ENCODE results near the gene CC2D2B.
"Not testable (repeated sequence)": the region's sequence is repeated elsewhere in the genome, so short reads cannot be mapped to it uniquely, and the experiment has no call there.

CC2D2B gene, protein sequence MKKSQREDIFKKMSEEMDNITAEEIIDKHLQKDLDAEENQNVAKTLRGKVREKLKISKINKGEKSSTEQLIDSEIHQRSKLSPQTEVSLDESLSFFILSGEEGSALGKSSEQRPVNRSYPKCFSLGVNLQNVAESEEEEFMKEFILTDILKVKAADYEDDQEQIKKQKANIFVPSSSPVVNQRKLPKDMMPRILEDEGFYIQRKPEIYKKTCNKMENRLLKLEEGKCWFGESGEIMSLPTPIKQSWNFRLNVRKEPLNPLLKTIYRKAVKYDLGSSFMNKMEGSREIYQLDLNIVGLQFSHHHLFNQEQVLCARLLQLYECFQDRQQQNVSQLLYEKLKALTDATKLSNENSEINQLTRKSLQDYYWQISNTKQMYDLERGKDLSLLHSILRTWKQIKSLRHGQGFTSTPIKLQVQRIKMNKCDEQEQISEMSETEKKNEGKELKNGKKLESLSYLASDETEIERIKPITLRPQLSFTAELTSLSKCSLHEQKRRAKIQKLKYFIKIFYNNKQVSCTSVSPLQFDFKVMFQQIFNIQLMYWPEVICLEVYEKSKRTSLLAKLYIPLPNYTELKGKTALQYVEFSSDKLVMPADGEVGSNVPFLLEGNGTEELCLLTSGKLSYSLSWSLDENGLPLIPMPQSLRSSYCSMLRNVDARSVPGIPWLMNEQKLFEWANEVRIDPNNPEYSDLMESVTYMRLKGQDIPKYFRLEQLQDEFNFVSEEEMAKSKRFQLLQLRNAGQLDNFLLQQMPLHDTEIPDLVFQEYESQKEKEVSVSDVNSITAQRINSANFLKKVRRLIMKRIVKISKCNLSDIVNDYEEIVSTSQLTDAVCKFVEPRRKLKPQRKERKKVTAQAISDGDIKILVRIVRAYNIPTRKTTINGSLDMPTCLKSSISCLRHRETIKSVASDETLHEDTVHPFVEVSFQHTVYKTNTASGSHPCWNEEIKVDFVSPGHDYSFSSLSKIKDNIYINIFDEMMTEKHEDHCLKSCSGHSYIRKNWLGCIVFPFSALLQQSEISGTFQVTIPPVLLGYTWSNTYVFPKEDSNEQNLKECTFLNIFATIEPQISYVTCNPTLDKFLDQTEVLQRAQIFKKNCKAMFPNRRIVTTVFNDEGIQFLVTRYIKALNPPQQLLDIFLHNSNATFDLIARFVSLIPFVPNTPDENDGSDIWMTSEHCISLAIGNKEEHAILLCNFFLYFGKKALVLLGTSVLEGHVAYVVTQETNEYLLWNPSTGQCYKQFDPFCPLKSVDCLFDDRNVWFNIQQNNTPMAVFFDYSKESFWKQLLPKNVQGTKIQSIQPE (N-terminal part only)

DNA sequence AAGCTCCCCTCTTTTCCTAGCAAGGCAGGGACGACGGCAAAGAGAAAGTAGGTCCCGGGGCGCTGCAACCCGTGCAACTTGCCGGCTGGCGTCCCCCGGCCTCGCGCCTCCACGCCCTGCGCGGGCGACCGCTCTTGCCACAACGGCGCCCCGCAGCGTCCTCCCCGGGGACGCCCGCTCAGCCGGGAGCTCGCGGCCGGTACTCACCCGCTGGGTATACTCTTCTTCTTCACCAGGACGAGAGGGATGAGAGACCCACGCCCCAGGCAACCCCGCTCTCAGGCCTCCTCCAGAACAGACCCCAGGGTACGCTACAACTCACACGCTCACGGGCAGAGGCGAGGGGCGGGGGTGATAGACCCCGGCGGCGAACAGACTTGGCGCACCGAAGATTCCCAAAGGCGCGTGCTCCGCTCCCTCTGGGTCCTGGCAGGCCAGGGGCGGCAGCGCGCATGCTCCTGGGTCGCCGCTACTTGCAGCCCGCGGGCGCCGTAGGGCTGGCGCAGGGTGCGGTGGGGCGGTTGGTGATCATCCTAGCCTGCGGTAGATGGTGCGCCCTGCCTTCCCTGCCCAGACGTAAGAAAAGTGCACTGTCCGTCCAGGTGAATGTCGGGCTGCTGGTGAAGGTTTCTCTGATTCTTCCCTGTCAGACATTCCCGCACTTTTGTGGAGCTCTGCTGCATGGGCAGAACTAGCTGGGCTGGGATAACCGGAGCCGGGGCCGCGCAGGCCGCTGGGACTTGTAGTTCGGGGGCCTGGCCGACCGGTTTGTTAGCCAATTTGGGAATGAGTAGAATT lies at the start of gene CC2D2B:
Gene CC2D2B, plus strand, starts transcription at position 520 of the 798 bp plus-strand sequence. CDS start 3,349 bp downstream, outside the sequence.
- DNase-seq, result peak; percentile 80

DNA sequence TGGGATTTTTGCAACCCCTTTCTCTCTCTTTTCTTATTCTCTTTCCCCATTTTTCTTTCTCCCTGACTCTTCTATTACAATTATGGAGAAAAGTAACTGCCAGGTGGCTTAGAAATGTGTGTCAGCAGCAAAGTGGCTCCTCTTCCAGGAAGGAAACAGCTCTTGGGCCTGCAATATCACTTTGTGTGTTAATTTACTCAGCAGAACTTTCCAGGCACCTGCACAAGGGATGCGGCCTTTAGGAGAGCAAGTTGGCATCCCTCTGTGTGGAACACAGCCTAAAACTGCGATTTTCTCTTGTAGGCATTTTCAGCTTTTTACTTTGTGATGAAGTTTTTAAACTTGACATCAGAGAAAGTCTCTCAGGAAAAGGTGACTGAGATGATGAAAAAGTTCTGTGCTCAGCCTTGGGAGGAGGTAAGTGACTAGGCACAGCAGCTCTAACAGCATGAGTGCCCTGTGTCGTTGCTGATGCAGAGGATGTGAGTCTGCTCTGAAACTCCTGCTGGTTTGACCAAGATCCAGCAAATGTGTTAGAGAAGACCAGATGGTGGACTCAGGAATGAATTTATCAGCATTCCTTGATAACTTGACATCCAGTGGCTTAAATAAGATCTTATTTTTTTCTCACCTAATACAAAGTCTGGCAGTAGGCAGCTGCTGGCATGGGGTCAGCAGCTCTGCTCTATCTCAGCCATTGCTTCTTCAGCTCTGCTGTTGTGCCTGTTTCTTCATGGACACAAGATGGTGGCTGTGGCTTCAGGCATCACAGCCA lies 47.4 kb upstream of the CC2D2B start:
- DNase-seq, result no peak

DNA sequence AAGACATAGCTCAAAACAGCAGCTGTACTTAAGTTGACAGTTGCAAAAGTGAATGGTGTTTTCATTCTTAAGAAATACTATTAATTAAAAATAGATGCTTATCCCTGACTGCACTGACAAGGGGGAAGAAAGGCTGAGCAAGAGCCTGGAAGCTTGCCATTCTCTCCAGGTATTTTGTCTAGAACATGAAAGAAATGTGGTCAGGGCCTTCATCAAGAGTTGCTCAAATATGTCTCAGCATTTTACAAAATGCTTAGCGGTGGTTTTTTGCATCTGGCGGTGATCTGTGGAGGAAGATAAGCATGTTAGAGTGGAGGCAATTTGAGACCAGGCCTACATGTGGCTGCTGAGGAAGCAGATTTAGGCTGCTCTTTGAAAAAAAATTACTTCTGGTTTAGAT lies 46.4 kb upstream of the CC2D2B start:
- no peak for DNase-seq

DNA sequence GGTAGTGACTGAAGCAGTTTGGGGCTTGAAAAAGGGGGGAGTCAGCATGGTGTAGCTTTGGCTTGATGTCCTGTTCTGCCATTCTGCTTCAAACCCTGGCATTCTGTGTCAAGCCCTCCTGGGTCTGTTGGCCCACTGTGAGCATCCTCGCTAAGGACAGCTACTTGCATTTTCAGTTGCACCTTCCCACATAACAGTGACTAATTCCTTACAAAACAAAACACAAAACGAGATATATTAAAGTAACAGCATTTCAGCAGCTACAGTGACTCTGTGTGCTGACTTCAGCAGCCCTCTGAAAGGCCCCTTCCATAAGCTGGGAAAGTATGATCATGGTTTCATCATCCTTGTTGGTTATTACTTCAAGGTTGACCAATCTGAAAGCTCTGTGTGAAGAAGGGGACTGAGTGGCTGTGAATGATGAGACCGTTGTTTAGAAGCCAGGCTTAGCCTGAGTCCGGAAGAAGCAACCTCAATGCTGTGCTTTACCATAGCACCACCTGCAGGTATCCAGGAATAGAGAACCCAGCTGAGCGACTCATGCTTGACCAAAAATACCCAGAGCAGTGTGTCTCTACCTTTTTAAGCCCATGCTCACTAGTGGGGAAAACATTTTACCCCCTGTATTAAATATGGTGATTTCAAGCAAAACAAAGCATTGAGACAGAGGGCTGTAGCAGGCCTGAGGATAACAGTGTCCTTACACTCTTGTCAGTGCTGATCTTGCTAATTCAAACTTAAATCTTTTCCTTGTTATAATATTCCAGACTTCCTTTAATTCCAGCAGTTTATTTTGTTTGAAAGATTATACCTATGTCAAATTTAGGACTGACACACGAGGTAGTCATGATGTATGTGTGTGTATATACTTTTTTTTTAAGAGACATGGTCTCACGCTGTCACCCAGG lies 42.6 kb upstream of the CC2D2B start:
- DNase-seq, result peak; percentile 73

DNA sequence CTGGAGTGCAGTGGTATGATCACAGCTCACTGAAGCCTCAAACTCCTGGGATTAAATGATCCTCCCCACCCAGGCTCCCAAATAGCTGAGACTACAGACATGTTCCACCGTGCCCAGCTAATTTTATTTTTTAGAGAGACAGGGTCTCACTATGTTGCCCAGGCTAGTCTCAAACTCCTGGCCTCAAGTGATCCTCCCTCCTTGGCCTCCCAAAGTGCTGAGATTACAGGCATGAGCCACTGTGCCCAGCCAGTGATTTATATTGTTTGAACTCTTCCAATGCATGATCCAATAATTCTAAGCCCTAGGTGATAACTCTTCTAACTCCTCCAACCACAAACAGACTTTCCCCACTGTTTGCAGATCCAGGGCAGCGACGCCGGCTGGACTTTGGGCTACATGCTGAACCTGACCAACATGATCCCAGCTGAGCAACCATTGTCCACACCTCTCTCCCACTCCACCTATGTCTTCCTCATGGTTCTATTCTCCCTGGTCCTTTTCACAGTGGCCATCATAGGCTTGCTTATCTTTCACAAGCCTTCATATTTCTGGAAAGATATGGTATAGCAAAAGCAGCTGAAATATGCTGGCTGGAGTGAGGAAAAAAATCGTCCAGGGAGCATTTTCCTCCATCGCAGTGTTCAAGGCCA lies 41.8 kb upstream of the CC2D2B start:
- DNase-seq, result no peak

DNA sequence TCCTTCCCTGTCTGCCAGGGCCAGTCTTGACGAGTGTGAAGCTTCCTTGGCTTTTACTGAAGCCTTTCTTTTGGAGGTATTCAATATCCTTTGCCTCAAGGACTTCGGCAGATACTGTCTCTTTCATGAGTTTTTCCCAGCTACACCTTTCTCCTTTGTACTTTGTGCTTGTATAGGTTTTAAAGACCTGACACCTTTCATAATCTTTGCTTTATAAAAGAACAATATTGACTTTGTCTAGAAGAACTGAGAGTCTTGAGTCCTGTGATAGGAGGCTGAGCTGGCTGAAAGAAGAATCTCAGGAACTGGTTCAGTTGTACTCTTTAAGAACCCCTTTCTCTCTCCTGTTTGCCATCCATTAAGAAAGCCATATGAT lies 41.3 kb upstream of the CC2D2B start:
- no peak for DNase-seq

DNA sequence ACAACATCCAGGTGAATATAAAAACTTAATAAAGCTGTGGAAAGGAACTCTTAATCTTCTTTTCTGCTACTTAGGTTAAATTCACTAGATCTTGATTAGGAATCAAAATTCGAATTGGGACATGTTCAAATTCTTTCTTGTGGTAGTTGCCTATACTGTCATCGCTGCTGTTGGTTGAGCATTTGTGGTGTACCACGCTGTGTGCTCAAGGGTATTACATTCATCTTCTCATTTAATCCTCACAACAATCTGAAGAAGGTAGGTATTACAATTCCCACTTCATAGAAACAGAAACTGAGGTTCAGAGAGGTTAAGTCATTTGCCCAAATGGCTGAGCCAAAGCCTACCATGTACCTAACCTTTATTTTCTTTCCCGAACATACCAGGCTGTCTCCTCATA lies 39.9 kb upstream of the CC2D2B start:
- DNase-seq, result no peak

DNA sequence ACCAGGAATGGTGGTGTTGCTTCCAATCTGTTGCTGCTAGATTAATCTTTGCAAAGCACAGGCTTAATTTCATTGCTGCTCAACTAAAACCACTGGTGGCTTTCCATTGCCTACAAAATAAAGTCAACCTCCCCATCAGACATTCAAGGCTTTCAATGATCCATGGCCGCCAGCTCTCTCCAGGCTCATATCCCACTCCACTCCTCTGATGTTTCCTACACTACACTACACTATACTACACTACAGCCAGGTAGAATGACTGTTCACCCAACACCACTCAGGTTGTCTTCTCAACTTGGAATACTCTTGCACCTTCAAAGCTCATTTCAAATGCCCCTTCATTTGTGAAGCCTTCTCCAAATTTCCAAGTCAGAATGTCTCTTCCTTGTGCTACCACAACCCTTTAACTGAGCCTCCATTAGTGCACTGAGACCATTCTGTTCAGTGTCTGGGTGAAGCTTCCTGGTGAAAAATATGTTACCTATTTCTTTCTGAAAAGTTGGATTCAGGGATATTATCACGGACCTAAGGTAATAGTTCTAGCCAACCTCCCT lies 35.5 kb upstream of the CC2D2B start:
- no peak for DNase-seq

DNA sequence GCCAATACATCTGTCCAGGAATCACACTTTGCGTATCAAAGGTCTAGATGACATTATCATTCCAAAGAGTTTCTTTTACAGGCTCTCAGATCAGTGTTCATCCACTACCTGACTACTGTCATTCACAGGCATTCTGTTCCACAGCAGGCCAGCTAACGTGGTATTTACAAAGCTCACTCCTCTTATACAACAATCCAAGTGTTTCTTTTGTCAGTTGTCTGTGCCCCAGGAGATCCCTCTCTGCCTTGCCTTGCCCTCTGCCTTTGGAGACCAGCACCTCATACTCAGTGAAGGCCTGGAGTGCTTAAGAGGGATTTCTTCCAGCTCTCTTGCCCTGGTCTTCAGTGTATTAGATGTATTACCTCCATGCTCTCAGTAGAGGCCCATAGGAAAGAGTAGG lies 34.6 kb upstream of the CC2D2B start:
- DNase-seq, result no peak

DNA sequence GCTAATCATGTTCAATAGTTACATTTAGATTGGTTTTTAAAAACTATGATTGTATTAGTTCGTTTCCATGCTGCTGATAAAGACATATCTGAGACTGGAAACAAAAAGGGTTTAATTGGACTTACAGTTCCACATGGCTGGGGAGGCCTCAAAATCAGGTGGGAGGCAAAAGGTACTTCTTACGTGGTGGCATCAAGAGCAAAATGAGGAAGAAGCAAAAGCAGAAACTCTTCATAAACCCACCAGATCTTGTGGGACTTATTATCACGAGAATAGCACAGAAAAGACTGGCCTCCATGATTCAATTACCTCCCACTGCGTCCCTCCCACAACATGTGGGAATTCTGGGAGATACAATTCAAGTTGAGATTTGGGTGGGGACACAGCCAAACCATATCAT lies 34.1 kb upstream of the CC2D2B start:
- no peak for DNase-seq

DNA sequence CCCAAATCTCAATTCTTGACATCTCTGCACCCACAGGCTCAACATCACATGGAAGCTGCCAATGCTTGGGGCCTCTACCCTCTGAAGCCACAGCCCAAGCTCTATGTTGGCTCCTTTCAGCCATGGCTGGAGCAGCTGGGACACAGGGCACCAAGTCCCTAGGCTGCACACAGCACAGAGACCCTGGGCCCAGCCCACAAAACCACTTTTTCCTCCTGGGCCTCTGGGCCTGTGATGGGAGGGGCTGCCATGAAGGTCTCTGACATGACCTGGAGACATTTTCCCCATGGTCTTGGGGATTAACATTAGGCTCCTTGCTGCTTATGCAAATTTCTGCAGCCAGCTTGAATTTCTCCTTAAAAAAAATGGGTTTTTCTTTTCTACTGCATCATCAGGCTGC lies 33.0 kb upstream of the CC2D2B start:
- not testable (repeated sequence) for DNase-seq

DNA sequence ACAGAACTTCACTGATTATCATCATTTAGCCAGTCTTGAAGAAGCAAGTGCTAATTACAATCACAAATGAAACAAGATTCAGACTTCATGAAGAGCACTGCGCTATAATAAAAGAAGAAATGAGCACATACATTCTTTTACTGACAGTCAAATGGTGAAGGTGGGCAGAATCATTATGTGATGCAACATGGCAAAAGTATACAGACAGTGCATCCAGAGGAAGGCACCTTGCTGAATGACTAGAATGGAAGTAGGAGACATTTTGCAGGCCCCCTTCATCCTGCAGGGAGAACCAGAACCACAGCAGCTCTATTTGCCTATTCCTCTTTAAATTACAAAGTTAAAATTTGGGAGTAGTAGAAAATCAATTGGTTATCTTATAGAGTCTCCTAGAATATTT lies 31.0 kb upstream of the CC2D2B start:
- no peak for DNase-seq

DNA sequence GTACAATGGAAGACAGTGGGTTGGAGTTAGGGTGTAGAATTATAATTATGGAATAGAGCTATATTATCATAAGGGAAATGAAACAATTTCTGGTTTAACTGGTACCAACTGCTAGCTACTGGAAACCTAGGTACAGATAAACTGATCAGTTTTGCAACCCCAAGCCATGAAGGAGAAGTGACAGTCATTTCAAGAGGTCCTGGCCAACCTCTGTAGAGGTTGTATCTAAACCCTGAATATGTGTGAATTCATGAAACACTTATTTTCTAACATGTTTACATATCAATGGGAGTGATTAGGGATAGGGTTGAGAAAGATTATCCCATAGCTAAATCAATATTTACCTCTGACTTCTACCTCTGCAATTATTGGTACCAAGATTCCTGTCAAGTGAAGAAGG lies 29.9 kb upstream of the CC2D2B start:
- DNase-seq, result no peak

DNA sequence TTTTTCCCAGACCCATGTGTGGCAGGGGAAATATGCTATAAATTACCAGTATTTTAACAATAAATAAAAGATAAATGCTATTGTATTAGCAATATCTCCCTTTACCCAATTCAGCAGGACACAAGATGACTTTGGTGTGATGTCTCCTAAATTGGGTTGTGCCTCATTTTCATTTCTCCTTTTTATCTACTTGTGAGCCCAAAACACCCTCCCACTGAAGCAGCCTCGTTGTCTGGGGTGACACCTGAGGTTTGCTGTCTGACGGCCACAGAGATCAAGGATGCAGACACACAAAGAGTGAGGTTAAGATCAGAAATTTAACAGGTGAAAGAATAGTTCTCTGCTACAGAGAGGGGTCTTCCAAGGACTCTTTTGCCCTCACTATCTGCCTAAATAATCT lies 27.1 kb upstream of the CC2D2B start:
- no peak for DNase-seq

DNA sequence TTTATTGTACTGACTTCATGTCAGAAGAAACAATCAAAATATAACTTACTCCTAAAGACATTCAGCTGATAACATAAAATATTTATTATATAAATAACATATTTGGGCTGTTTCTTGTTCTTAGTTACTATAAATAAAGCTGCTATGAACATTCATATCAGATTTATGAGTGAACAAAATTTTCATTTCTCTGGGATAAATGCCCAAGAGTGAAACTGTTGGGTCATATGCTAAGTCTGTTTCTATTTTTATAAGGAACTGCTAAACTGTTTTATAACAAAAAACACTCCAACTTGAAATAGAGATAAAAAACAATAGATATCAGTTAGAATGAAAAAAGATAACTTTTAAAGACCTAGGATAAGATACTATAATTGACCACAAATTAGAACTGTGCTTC lies 26.5 kb upstream of the CC2D2B start:
- no peak for DNase-seq

DNA sequence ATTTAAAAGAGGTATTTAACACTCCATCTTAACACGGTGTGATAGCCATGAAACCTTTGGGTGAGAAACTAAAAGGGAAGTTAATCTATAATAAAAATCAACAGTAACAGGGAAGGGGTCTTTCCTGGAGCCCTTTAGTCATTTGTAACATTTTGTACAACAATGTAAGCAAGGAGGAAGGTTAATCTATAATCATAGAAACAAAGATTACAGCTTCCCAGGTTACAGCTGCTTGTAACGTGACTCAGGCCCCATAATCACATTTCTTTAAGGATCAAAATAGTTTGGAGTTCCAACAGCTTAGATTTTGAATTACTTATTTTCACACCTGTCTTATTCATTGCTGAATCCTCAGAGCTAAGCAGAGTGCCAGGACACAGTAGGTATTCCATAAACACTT lies 17.9 kb upstream of the CC2D2B start:
- DNase-seq, result no peak

DNA sequence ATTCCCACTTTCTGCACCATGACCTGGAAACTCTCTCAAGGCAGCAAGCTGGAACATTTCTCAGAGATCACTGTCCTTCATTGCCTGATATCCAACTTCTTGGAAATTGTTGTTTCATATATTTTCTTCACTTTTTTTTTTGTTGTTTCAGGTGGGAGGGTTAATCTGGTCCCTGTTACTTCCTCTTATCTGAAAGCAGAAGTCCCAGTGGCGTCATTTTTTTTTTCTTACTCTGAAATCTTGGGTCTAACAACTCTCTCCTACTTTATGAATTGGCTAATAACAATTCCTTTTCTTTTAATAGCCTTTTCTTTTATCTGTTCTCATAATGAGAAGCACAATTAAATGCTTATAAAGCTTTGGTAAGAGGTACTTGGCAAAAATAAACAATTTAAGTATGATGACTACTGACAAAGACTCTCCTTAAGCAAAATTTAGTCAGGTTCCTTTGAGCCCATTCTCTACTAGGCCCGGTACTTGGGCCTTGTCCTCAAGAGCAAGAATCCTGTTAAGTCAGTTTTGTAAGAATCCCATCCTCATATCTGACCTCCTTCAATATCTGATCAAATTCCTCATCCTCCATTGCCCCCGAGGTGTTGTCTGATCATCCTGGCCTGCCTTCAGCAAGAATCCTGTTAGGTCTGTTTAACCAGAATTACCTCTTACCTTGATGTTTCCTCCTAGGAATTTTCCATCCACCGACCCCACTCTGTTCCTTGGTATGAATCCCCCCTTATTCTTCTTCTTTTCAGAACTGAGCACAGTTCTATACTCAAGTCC lies 11.5 kb upstream of the CC2D2B start:
- no peak for DNase-seq

DNA sequence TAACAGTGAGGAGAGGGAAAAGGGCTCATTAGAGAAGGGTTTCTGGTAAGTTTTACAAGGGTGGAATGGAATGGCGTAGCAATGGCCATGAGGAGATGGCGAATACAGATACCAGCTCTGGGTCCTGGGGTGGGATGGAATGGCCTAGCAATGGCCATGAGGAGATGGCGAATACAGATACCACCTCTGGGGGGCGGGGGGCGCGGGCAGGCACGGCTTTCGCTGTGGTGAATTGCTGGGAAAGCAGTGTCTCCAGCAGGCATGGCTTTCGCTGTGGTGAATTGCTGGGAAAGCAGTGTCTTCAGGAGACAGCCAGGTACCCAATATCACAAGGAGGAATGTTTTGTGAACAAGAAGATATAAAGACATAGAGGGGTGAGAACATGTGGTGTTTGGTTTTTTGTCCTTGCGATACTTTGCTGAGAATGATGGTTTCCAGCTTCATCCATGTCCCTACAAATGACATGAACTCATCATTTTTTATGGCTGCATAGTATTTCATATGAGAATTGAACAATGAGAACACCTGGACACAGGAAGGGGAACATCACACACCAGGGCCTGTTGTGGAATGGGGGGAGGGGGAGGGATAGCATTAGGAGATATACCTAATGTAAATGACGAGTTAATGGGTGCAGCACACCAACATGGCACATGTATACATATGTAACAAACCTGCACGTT lies 1.7 kb upstream of the CC2D2B start:
- not testable (repeated sequence) for DNase-seq
